SJSA1 (cell line): Measurements from ENCODE around the gene DEFB119. TPM values are rescaled to one million over a fixed set of nuclear protein-coding genes. Genes with fewer than 3 reads are reported as not detected.
A peak's percentile ranks its signal among the peaks of the same experiment; 100 is the strongest.
"Not testable (repeated sequence)": the region's sequence is repeated elsewhere in the genome, so short reads cannot be mapped to it uniquely, and the experiment has no call there.

Source experiments
- DNase-seq, 2 experiments: peaks; one replicate each; pipeline ENCODE4 v3.0.0-alpha.2; 2015 to 2020; ENCODE audit warnings: low spot score in 2 of 2, low read depth in 1 of 2
- H3K27ac ChIP-seq: fragments of 250-450 bp; sonication (Bioruptor Pico); 2 replicates; pipeline ENCODE4 v1.5.1; 2020; ENCODE audit warnings: mild to moderate bottlenecking, moderate library complexity
- H3K27me3 ChIP-seq: fragments of 250-450 bp; sonication (Bioruptor Pico); replicated peaks from 2 replicates; pipeline ENCODE4 v1.5.1; 2020; ENCODE audit warnings: mild to moderate bottlenecking, moderate library complexity
- H3K36me3 ChIP-seq: fragments of 250-450 bp; sonication (Bioruptor Pico); 2 replicates; pipeline ENCODE4 v1.5.1; 2020; ENCODE audit warnings: mild to moderate bottlenecking
- H3K4me1 ChIP-seq: fragments of 250-450 bp; sonication (Bioruptor Pico); replicated peaks from 2 replicates; pipeline ENCODE4 v1.6.1; 2021; ENCODE audit warnings: mild to moderate bottlenecking
- H3K4me3 ChIP-seq: fragments of 250-450 bp; sonication (Bioruptor Pico); 2 replicates; pipeline ENCODE4 v1.5.1; 2020; ENCODE audit warnings: mild to moderate bottlenecking
- H3K9me3 ChIP-seq: fragments of 250-450 bp; sonication (Bioruptor Pico); replicated peaks from 2 replicates; pipeline ENCODE4 v1.5.1; 2020; ENCODE audit warnings: mild to moderate bottlenecking
- total RNA-seq: library from RNA; depleted of rRNA; stranded (reverse); fragments of >200 nt; shearing (Covaris generic); gene quantifications from 2 replicates; pipeline ENCODE4 v1.2.3, GENCODE V29; 2014; rRNA removed

The DEFB119 gene
- total RNA-seq, result not detected in 2 replicates

DNA sequence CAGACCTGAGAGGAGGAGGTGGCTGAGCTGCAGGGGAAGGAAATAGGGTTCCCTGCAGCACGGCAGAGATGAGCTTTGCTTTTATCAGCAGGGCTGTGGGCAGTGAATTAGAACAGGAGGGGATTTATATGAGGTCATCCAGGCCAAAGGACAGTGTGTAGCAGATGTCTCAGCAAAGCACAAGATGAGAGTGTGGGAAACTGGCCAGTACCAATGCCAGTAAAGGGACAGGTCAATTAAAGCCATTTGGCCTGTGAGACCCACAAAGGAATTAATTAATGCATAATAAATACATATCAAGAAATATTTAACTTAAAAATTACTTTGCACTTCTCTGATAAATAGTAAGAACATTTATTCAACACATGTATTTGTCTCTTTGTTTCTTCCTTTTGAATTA, at the start of gene DEFB119:
TSS of gene DEFB119 (minus strand) at position 101 of the 400 bp plus-strand sequence. CDS start 107 bp downstream, outside the sequence.
- Histone ChIP-seq H3K4me1 (no peaks in the 10 kb centered on the region), H3K36me3 (no peaks in the 10 kb centered on the region), H3K27ac (no peak within 1 kb of the TSS), H3K27me3 (no peaks in the 10 kb centered on the region), H3K4me3 (no peak within 1 kb of the TSS), H3K9me3 (no peaks in the 10 kb centered on the region)
- no peak for DNase-seq

DNA sequence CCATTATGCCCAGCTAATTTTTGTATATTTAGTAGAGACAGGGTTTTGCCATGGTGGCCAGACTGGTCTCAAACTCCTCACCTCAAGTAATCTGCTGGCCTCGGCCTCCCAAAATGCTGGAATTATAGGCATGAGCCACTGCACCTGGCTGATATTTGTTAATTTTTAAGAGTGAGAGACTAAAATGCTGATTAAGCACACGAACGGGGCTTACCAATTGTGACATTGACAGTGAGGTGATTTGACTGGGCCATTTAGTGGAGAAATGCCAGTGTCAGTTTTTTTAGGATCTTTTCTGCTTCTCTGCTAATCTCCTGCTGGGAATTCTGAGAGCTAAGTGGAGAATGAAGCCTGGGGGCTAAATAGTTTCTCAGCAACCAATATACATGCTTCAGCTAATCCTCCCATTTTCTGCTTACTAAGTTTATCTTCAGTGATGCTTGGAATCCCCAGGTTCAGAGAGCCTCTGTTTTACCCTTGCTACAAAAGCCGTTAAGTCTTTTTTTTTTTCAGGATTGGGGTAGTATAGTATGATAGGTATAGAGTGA, 40.3 kb upstream of the DEFB119 start:
- Histone ChIP-seq H3K9me3 (no peaks in the 10 kb centered on the region), H3K27ac (no peak overlapping the region), H3K27me3 (0 out of 2 replicates have a peak, but pooled peaks cover 6% of the 10 kb centered on the region), H3K4me3 (no peak overlapping the region), H3K36me3 (no peaks in the 10 kb centered on the region), H3K4me1 (no peaks in the 10 kb centered on the region)
- no peak for DNase-seq

GRCh38 chr20:31427576-31427975, 37.2 kb upstream of the DEFB119 start:
- H3K4me1 ChIP-seq, H3K4me3 ChIP-seq, H3K27me3 ChIP-seq, H3K36me3 ChIP-seq, H3K9me3 ChIP-seq, DNase-seq, H3K27ac ChIP-seq: not testable (repeated sequence)

GRCh38 chr20:31426891-31427551, 36.6 kb upstream of the DEFB119 start:
- not testable (repeated sequence) for H3K4me3 ChIP-seq, H3K9me3 ChIP-seq, H3K4me1 ChIP-seq, H3K27ac ChIP-seq, H3K36me3 ChIP-seq, H3K27me3 ChIP-seq, DNase-seq

DNA sequence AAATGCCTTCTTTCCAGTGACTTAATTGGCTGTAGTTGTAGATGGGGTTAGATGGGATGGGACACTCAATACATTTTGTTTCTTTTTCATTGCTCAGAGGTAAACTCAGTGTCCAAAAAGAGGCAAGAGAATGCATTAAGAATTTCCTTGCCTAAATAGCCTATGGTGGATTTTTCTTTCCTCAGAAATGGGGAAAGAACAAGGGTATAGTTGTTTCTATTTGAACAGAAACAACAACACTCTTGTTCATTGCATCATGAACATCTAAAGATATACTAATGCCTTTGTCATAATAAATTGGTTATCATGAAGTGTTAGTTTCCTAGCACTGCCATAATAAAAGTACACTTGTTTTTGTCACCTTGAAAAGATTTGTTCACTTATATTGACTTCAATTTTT, 35.4 kb upstream of the DEFB119 start:
- H3K9me3 ChIP-seq, result no peaks in the 10 kb centered on the region
- no peaks in the 10 kb centered on the region for H3K4me1 ChIP-seq
- no peak overlapping the region for H3K27ac ChIP-seq
- no peak for DNase-seq
- H3K4me3 ChIP-seq, result no peak overlapping the region
- H3K27me3 ChIP-seq, result 0 out of 2 replicates have a peak, but pooled peaks cover 2% of the 10 kb centered on the region
- no peaks in the 10 kb centered on the region for H3K36me3 ChIP-seq

DNA sequence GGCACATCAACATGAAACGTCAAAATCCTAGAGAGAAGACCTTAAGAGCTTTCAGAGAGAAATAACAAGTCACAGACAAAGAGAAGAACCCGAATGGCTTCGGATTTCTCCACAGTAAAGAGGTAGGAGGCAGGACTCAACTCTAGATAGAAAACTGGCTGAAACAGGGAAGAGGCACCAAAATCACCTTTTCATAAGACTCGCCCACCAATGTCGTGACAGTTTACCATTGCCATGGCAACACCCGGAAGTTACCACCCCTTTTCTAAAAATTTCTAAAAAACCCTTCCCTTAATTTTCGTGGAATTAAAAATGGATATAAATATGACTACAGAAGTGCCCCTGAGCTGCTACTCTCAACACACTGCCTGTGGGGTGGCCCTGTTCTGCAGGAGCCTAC, 27.9 kb upstream of the DEFB119 start:
- Histone ChIP-seq H3K4me3 (no peak overlapping the region), H3K27me3 (no peaks in the 10 kb centered on the region), H3K4me1 (no peaks in the 10 kb centered on the region), H3K36me3 (no peaks in the 10 kb centered on the region), H3K27ac (no peak overlapping the region), H3K9me3 (no peaks in the 10 kb centered on the region)
- no peak for DNase-seq

- Histone ChIP-seq H3K36me3 (no peaks in the 10 kb centered on the region), H3K4me1 (no peaks in the 10 kb centered on the region), H3K4me3 (no peak overlapping the region), H3K27ac (no peak overlapping the region), H3K27me3 (no peaks in the 10 kb centered on the region), H3K9me3 (no peaks in the 10 kb centered on the region)
- DNase-seq, result no peak
These were observed 25.3 kb upstream of the DEFB119 start for GRCh38 chr20:31415653-31416052.

DNA sequence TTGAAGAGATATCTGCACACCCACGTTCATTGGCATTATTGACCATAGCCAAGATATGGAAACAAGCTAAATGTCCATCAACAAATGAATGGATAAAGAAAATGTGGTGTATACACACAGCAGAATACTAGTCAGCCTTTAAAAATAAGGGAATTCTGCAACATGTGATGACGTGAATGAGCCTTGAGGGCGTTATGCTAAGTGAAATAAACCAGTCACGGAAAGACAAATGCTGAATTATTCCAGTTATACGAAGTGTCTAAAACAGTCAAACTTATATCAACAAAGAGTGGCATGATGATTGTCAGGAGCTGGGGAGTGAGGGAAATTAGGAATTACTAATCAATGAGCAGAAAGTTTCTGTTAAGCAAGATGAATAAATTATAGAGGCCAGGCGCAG, 24.0 kb upstream of the DEFB119 start:
- no peak for DNase-seq
- H3K27me3 ChIP-seq, result no peaks in the 10 kb centered on the region
- no peak overlapping the region for H3K27ac ChIP-seq
- H3K36me3 ChIP-seq, result no peaks in the 10 kb centered on the region
- no peak overlapping the region for H3K4me3 ChIP-seq
- no peaks in the 10 kb centered on the region for H3K4me1 ChIP-seq
- H3K9me3 ChIP-seq, result no peaks in the 10 kb centered on the region

GRCh38 chr20:31410011-31410410, 19.6 kb upstream of the DEFB119 start:
- no peak overlapping the region for H3K4me3 ChIP-seq
- H3K27me3 ChIP-seq, result no peaks in the 10 kb centered on the region
- no peak overlapping the region for H3K27ac ChIP-seq
- H3K36me3 ChIP-seq, result no peaks in the 10 kb centered on the region
- peak in 1 of 2 experiments; percentile 4 for DNase-seq
- H3K9me3 ChIP-seq, result no peaks in the 10 kb centered on the region
- H3K4me1 ChIP-seq, result no peaks in the 10 kb centered on the region

- Histone ChIP-seq H3K27ac (no peak within 1 kb of the TSS), H3K9me3 (no peaks in the 10 kb centered on the region), H3K27me3 (no peaks in the 10 kb centered on the region)
These were observed 15.7 kb upstream of the DEFB119 start, which contains the start of gene DEFB121 for GRCh38 chr20:31406115-31406514. Gene DEFB121, minus strand, starts transcription at chr20:31406215. Its CDS starts 63 bp downstream, at chr20:31406152.

GRCh38 chr20:31403886-31404285, 13.5 kb upstream of the DEFB119 start:
- Histone ChIP-seq H3K9me3 (no peaks in the 10 kb centered on the region), H3K4me3 (no peak overlapping the region), H3K27me3 (no peaks in the 10 kb centered on the region), H3K4me1 (no peaks in the 10 kb centered on the region), H3K36me3 (no peaks in the 10 kb centered on the region), H3K27ac (no peak overlapping the region)
- peak in 1 of 2 experiments; percentile 11 for DNase-seq

More at GRCh38 chr20:31406115-31406514, 15.7 kb upstream of the DEFB119 start, which contains the start of gene DEFB121:
- H3K4me1 ChIP-seq, result no peaks in the 10 kb centered on the region
- peak in 1 of 2 experiments; percentile 11 for DNase-seq
- no peak within 1 kb of the TSS for H3K4me3 ChIP-seq
- H3K36me3 ChIP-seq, result no peaks in the 10 kb centered on the region

DNA sequence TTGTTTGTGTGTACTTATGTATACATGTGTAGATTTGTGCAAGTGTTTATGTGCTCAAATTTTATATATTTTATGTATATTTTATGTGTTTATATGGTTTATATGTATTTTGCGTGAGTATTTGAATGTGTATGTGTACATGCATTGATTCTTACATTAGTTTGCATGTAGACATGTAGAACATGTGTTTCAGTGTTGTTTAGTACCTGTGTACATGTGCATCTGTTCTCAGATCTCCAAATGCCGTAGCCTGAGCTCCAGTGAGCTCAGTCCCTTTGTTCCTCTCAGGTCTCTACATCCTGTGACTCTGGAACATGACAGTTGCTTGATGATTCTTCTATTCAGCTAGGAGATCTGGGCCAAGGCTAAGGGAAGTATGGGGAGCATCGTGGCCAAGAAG, 4.5 kb upstream of the DEFB119 start:
- no peak for DNase-seq
- H3K4me1 ChIP-seq, result no peaks in the 10 kb centered on the region
- no peak overlapping the region for H3K4me3 ChIP-seq
- H3K27me3 ChIP-seq, result no peaks in the 10 kb centered on the region
- no peaks in the 10 kb centered on the region for H3K36me3 ChIP-seq
- H3K27ac ChIP-seq, result no peak overlapping the region
- no peaks in the 10 kb centered on the region for H3K9me3 ChIP-seq

- Histone ChIP-seq H3K27me3 (no peaks in the 10 kb centered on the region), H3K4me3 (no peak overlapping the region), H3K36me3 (no peaks in the 10 kb centered on the region), H3K4me1 (no peaks in the 10 kb centered on the region), H3K9me3 (no peaks in the 10 kb centered on the region), H3K27ac (no peak overlapping the region)
- no peak for DNase-seq
These were observed 2.4 kb upstream of the DEFB119 start for GRCh38 chr20:31392836-31393235.

DNA sequence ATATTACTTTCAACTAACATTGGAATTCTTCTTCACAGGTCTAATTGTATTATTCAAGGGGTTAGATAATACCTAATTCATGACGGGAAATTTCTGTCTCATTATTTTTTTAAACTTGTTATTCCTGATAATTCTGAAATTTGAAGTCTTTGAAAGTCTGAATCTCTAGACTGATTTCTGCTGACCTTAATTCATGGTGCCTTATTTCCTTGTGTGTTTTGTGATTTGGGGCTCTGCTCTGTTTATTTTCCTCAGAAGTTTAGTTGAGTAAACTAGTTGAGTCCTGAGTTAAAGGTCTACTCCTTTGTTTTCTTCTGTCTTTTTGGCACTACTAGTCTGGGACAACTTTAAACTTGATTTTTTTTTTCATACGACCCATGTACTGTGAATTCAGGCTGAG, 16.0 kb downstream of the DEFB119 start:
- no peak for DNase-seq
- no peaks in the 10 kb centered on the region for H3K4me1 ChIP-seq

More for the DNA sequence above, 16.0 kb downstream of the DEFB119 start:
- Histone ChIP-seq H3K27ac (no peak overlapping the region), H3K9me3 (no peaks in the 10 kb centered on the region), H3K4me3 (no peak overlapping the region), H3K36me3 (no peaks in the 10 kb centered on the region), H3K27me3 (no peaks in the 10 kb centered on the region)
